DMS53 treated with DMSO at 0.1 percent for 48 hours (cell line): Measurements from ENCODE around the gene SDCCAG8.

Experiments
- DNase-seq: peaks from one replicate; lab custom pipeline; 2025; ENCODE audit not compliant: unreplicated experiment; lab: John Stamatoyannopoulos, UW

Gene SDCCAG8

DNA sequence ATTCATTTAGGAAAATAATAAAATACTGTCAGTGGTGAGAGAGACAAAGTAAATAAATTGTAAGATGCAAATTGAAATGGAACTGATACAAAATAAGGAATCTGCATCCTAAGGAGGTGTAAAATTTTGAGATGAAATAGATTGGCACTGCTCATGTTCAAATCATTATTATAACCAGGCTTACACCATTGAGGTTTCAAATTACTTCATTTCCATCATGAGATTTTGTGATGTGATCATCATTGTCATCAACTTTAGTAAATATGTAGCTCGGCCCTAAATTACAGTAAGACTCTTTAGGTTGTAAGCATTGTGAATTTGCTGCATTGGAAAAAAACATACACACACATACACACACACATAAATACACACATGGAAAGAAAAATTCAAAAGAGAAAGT is 123.4 kb downstream of the SDCCAG8 start:
- DNase-seq, result no peak

DNA sequence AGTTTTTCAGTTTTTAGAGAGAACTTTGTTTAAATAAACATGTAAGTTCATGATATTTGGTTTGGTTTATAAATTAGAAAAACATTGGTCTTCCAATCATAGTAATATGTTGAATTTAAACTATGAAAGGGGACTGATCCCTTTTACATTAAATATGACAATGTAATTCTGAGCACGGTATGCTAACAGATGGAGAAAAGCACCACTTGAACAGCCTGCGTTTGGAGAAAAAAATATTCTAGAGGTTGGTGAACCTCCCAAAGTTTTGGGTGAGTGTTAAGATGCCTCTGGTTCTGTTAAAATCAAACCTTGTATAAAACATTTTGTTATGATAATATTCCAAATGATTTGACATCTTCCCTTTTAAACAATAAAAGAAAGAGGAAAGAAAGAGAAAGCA is 123.9 kb downstream of the SDCCAG8 start:
- DNase-seq, result no peak

DNA sequence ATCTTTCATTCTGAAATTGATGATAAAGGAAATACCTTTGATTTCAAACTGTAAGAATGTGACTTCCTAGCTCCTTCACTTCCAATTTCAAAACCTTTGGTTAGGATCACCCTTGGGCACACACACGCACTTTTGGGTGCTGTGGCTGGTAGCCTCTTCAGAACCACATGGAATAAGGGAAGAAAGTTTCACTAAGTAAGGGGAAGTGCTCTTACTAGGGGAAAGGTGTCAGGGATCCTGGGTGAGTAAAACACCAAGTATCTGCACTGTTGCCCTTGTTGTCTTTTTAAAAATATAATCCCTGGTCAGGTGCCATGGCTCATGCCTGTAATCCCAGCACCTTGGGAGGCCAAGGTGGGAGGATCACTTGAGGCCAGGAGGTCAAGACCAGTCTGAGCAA is 132.4 kb downstream of the SDCCAG8 start:
- no peak for DNase-seq

DNA sequence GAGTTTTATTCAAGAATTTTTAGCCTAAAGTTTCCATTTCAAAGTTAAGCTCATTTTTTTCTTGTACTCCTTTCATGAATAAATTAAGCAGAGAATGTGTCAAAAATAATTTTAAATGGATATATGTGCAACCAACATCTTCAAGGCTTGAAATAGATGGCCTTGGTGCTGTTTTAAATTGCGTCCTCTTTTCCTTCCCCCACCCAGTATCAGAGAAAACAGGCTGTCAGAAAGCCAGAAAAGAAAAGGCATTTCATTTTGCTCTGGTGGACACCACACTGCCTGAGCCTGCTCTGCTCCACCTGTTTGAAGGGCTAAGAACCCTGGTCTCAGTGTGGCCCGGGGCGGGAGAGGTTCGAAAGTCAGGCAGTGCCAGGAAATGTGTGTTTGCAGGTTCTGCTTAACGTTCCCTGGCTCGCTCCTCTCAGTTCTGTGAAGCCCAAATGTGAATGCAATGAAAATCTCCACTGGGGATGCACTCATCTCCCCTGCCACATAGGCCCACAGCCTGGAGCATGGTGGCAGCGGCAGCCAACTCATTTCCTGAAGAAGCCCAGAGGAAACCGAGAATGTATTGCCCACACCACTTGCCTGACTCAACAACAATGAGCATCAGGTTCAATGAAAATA is 134.4 kb downstream of the SDCCAG8 start:
- DNase-seq, result no peak

DNA sequence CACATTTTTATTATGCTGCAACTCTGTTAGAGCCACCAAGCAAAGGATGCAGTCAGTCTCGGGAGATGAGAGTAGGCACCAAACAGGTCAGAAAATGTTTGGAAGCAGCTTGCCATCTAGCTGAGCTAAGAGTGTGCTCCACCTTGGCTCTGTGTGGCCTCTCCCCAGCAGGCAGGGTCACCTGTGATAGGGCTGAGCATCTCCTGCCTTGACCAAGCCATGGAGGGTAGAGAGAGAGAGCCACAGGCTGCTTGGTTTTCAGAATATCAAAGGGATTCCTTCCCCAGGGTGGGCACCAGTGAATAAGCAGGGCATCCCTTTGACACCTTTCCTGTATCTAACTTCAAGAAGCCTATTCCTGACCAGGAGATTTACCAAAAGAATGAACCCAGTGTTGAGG is 135.5 kb downstream of the SDCCAG8 start:
- DNase-seq, result no peak

DNA sequence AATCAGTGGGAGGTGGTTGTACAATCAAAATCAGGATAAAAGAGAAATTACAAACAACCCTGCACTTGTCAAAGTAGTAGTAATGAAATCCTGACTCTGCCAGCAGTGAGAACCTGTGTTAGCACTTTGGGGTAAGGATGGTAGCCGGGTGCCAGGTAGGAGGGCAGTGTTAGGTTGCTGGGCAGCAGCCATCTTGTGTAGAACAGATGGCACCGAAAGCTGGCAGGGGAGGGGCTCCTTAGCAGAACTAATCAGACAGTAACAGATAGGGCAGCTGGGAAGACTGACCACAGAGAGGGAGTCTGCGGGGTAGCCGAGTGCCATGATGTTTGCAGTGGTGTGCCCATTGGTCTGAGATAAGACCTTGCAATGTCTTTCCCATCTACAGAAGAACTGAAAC is 137.3 kb downstream of the SDCCAG8 start:
- no peak for DNase-seq

DNA sequence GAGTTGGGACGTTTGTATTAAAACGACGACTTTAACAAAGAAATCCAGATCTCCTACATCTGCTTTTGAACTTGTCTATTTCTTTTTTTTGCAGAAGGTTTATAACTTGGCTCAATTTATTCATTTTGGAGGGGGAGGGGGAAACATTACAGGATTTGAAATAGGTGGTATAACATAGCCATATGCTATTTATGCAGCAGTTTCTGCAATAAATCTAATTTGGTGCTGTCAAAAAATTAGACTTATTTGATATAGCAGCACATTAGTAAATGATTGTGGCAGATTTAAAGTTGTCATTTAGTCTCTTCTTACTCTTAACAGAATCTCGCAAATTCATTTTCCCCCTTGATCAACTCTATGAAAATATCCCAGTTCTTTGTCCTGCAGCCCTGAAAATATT is 138.2 kb downstream of the SDCCAG8 start:
- no peak for DNase-seq

DNA sequence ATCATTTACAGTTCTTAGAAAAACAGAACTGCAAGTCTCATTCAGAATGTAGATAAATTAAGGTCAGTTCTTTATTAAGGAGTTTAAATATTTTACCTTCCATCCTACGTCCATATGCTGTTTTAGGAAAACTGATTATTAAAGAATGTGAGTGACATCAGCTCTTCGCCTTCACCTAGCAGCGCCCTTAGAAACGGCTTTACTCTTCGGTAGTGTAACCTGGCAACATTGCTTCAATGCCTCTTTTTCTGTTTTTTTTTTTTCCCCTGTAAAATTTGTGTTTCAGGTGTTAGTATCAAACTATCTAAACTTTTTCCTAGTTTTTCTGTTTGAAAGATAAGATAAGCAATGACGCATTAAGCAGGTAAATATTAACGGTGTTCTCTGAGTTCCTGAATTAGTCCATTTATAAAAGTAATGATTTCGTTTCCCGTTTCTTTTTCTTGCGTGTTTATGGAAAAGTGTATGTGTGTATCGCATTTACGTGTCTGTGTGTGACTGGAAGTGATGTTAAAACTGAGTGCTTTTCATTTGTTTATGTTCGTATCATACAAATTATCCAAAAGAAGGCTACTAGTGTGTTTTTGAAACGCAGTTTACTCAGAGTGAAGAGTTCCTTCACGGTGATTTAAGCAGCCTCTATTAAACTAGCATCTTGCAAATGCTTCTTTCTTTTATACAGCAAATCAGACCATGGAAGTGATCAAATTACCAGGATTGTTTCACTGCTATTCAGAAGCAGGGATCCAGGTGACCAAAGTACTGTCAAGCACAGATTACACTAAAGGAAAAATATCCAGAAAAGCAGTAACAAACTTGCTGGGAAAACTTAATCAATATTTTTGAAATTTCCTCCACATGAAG is 139.0 kb downstream of the SDCCAG8 start:
- no peak for DNase-seq

DNA sequence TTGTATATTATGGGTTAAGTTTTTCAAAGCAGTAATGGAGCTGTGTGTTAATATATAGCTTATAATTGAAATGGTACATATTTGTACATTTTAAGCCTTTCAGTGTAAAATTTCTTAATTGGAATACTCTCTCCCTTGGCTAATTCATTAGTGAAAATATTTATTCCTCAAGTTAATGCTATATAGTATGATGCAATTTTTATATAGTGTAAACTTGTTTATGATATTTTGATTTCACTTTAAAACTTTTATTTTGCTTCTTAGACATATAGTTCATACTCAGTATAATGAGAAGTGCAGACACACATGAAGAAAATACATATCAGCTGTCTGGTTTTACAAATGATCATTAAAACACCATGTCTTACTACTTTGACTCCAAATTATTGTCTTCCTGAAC is 140.6 kb downstream of the SDCCAG8 start:
- no peak for DNase-seq

DNA sequence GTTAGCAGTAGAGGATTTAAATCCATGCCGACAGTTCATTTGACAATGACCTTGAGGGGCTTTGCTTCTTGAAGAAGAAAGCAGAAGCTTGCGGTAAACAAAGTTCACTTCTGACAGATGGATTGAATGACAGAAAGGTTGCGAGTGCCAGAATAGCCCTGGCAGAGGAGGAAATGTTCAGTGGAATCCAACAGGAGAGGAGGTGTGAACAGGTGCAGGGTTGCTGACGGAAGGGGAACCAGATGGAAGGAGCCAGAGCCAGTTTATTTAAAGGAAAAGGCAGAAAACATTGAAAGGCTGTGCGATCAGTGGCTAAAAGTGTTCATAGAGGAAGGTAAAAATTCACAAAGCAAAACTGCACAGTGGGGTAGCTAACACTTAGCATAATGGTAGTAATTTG is 141.0 kb downstream of the SDCCAG8 start:
- DNase-seq, result no peak

DNA sequence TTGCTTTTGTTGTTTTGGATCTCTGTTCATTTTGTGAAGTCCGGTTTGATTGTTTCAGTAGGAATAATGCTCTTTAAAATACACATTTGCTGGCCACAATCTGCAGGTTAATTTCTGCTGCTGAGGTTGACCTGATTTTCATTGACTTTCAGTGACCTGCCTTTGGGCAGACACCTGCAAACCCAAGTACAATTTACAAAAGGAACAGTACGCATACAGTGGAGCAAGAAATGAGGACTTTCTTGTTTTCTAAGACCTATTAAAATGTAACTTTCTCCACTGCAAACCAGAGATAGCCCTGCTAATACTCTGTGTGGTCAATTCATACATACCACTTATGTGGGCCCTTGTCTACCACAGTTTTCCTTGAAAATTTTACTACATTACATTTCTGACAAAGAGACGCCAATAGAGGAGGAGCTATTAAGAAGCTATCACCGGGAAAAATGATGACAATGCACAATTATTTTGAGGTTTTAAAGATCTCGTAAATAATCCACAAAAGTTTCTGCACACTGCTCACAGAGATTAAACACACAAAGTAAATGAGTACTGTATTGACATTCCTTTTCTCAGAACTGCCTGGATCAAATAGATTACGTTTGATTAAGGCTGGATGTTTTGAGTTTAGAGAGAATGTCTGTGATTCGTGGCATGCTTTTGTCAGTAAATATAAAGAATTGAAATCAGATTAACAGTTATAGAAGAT is 141.9 kb downstream of the SDCCAG8 start:
- DNase-seq, result no peak

DNA sequence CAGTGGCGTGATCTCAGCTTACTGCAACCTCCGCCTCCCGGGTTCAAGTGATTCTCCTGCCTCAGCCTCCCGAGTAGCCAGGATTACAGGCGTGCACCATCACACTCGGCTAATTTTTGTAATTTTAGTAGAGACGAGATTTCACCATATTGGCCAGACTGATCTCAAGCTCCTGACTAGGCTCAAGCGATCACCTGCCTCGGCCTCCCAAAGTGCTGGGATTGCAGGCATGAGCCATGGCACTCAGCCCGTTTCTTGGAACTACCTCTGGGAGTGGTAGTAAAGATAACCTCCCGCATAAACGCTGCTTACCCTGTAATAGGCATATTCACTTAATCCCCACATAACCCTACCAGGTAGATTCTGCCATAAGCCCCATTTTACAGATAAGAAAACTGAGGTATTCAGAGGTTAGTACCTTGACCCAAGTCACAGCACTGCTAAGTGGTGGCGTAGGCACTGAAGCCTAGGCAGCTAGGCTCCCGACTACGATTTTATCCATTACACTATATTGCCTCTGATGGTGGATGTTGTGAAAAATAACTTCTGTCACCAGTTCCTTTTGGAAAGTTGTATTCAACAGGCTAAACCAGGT is 143.8 kb downstream of the SDCCAG8 start:
- DNase-seq, result no peak

DNA sequence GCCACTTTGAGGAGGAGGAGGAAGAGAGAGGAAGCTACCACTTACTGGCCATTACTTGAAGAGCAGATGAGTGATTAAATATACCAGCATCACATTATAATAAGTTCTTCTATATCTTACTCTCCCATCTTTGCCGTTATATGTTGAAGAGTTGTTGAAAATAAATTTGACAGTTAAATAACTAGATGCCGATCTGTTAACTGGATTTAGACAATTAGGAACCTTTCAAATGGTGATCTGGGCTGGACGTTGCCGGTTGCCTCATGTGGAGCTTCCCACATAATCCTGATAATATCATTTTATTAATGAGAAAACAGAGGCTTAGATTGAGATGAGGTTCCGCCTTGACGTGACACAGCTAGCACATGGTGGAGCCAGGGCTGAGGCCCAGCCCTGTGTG is 147.0 kb downstream of the SDCCAG8 start:
- DNase-seq, result no peak

DNA sequence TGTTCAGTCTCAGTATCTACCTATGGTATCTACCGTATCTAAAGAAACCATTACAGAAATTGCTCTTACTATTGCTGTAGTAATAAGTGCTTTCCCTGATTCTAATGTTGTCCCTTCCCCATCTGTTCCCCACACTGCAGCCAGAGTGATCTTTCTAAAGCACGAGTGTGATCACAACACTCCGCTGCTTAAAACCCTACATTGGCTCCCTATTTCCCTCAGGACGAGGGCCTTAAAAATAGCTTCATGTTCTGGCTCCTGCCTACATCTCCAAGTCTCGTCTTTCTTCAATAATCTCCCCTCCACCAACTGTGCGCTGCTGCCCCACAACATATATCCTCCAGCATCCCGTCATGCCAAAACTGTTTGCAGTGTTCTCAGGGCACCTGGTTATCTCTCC is 150.6 kb downstream of the SDCCAG8 start:
- DNase-seq, result no peak

DNA sequence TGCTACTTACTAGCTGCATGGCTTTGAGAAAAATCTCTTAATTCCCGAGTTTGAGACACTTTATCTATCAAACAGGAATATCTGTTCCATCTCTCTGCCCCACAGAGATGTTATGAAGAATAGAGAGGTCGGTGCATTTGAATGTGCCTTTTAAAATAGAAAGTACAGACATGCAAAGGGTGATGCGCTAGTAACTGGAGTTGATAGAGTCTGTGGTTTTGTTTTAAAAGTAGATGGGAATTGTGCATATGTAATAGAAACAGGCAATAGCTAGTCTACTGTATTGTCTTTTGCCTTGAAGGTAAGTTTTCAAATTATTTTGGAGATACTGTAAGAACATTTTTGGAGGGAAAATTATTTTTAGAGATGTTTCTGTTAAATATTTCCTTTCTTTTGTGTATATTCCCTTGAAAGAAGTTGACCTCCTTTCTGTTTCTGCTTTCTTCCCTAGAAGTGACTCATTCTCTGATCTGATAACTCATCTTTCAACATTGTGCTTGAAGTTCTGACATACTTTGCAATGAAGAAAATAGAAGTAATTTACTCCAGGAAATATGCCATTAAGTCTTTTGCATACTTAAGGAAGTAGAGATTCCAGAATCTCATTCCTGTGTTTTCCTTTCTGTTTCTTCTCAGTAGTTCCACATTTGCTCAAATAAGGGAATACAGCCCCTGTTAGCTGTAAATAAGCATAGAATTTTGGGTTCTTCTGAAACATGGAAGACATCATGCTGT is 151.6 kb downstream of the SDCCAG8 start:
- no peak for DNase-seq

DNA sequence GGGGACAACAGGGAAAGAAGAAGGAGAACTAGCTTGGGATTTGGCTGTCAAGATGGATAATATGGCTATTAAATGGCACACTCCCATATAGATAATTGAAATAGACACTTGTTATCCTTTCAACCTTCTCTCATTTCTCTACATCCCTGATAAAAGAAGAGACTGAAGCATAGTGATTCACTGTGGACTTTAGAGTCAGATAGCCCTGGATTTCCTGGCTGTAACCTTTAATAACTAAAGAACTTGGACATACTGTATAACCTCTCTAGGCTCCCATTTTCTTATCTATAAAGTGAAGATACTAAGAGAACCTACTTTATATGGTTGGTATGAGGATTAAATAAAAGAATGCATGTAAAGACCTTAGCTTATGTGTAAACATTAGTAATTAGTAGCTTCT is 152.6 kb downstream of the SDCCAG8 start:
- no peak for DNase-seq

DNA sequence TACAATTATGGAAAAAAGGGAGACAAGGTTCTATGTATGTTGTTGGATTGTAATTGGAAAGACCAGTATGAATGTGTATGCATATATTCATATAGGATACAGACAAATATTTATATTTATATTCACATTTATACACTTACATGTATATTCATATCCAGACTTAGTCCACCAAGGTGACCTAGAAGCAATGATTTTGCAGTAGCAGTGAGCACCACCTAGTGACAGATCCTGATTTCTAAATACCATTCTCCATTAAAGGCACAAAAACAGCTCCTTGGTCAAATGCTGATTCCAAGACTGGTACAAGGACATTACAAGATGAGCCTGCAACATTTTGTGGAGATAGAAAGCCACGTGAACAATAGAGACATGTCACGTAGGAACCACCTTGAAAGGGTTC is 153.4 kb downstream of the SDCCAG8 start:
- DNase-seq, result peak; percentile 27

DNA sequence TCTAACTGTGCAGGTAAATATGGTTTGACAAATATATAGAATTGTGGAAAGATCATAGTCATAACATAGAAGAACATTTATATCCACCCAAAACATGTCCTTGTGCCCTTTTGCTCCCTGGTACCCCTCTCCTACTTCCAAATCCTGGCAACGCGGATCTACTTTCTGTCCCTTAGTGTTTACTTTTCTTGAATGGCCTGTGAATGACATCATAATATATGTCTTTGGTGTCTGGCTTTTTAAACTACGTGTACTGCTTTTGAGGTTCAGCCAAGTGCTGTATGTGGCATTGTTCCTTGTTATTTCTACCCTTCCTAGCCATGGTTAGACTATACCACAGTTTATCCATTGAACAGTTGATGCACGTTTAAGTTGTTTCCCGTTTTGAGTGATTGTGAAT is 155.6 kb downstream of the SDCCAG8 start:
- DNase-seq, result peak; percentile 55

DNA sequence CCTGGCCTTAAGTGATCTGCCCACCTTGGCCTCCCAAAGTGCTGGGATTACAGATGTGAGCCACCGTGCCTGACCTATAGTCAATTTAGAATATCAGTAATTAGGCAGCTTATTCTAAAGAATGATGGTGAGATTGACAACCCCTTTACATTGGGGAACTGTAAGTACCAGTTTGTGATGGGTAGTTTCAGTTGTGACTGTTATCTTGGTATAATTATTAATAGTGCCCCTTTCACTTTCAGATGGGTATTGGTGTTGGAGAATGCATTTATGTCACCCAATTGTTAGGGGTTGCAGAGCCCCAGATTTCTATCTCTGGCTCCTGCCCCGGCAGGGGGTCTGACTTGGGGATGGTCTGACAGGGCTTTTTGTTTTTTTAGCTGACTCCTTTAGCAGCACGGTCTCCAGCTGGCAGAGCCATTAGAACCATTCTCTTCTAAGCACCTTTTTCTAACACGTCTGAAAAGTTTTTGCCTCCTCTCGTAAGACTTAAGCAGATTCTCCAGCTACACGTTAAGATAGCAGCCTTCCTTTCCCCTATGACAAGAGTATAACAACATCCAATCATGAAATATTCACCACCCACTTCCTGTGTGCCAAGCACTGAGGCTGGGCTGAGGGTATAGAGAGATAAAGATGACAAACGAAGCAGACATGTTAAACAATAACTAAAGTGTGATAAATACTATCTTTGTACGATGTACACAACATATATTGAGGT is 157.8 kb downstream of the SDCCAG8 start:
- DNase-seq, result no peak

DNA sequence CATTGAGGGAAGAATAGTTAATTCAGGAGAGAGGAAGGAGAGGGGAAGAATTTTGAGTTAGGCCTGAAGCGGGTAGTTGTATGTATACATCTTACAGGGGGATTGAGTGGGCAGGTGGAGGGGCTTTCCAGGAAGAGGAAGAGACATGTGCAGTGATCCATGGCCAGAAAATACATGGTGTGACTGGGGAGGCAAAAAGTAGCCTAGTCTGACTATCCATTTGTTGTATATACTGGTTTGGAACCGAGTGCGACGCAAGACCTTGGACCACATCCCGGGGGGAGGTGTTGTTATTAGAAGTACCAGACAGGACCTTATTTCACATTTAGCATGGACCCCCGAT is 158.3 kb downstream of the SDCCAG8 start:
- no peak for DNase-seq
